Measurements from ENCODE around the gene BUD31.

The BUD31 gene

GRCh38 chr7:99422625-99423024 is 13.9 kb downstream of the BUD31 start:
- no peak for TF ChIP-seq CTCF (IDR thresholded peaks at IDR 0.05)

GRCh38 chr7:99424932-99425730 is 16.4 kb downstream of the BUD31 start:
- no peak for TF ChIP-seq CTCF (IDR thresholded peaks at IDR 0.05)

GRCh38 chr7:99428972-99429566 is 20.3 kb downstream of the BUD31 start:
- TF ChIP-seq CTCF (IDR thresholded peaks at IDR 0.05), result no peak

- no peak for TF ChIP-seq CTCF (IDR thresholded peaks at IDR 0.05)
Measured at GRCh38 chr7:99429756-99430155, 21.0 kb downstream of the BUD31 start.

- no peak for TF ChIP-seq CTCF (IDR thresholded peaks at IDR 0.05)
Measured at GRCh38 chr7:99433158-99433557, 24.4 kb downstream of the BUD31 start.

GRCh38 chr7:99437946-99438572 is 29.3 kb downstream of the BUD31 start:
- TF ChIP-seq CTCF (IDR thresholded peaks at IDR 0.05), result no peak

GRCh38 chr7:99438573-99439480 is 30.1 kb downstream of the BUD31 start, which contains the start of the genes CPSF4 and PTCD1:
Gene CPSF4 (plus strand): TSS chr7:99438943. CDS start chr7:99439083, 140 bp downstream.
Gene PTCD1 (minus strand): TSS chr7:99438798. CDS start chr7:99435242, 3,556 bp downstream.
- TF ChIP-seq CTCF (IDR thresholded peaks at IDR 0.05), result no peak

All from LNCAP (cell line).